Renal cortical epithelial cell (primary cell): ENCODE results near the gene ANGPT4. TPM values are rescaled to one million over a fixed set of nuclear protein-coding genes. Genes with fewer than 3 reads are reported as not detected.

Experiments used
- DNase-seq: peaks from one replicate; pipeline ENCODE4 v3.0.0-alpha.2; 2011; ENCODE audit warnings: low read depth
- total RNA-seq: library from RNA; depleted of rRNA; stranded (reverse); fragments of >200 nt; gene quantifications from 2 replicates; pipeline ENCODE4 v1.2.3, GENCODE V29; 2014

ANGPT4 gene
- total RNA-seq, 1 donor from 2014 or later: not detected

GRCh38 chr20:940926-941325 is 24.8 kb upstream of the ANGPT4 start:
- no peak for DNase-seq

- DNase-seq: no peak
These were observed 23.5 kb upstream of the ANGPT4 start for GRCh38 chr20:939606-940005.

GRCh38 chr20:934186-934840 is 18.2 kb upstream of the ANGPT4 start:
- DNase-seq: no peak

- DNase-seq: no peak
These were observed 16.9 kb upstream of the ANGPT4 start for GRCh38 chr20:933029-933428.

- DNase-seq: no peak
These were observed 15.3 kb upstream of the ANGPT4 start for GRCh38 chr20:931401-931800.

- no peak for DNase-seq
These were observed 10.5 kb upstream of the ANGPT4 start for GRCh38 chr20:926670-927069.

- DNase-seq: no peak
These were observed 9.4 kb upstream of the ANGPT4 start for GRCh38 chr20:925516-925915.

- peak; percentile 28 for DNase-seq
These were observed 8.5 kb upstream of the ANGPT4 start for GRCh38 chr20:924639-925038.

- DNase-seq: no peak
These were observed 6.6 kb upstream of the ANGPT4 start for GRCh38 chr20:922781-923180.

GRCh38 chr20:921068-921467 is 4.9 kb upstream of the ANGPT4 start:
- no peak for DNase-seq

- no peak for DNase-seq
These were observed 4.2 kb upstream of the ANGPT4 start for GRCh38 chr20:920311-920710.

GRCh38 chr20:919491-919916 is 3.4 kb upstream of the ANGPT4 start:
- no peak for DNase-seq

GRCh38 chr20:917416-917815 is 1.3 kb upstream of the ANGPT4 start:
- DNase-seq: no peak

- DNase-seq: no peak
These were observed 691 bp upstream of the ANGPT4 start for GRCh38 chr20:916825-917224.

GRCh38 chr20:914727-915498 is 1.2 kb downstream of the ANGPT4 start:
- no peak for DNase-seq

GRCh38 chr20:913306-913849 is 2.8 kb downstream of the ANGPT4 start:
- DNase-seq: no peak

GRCh38 chr20:911882-912600 is 4.1 kb downstream of the ANGPT4 start:
- DNase-seq: no peak

GRCh38 chr20:910870-911770 is 5.0 kb downstream of the ANGPT4 start:
- no peak for DNase-seq

- no peak for DNase-seq
These were observed 5.8 kb downstream of the ANGPT4 start for GRCh38 chr20:910132-910869.

- no peak for DNase-seq
These were observed 6.5 kb downstream of the ANGPT4 start for GRCh38 chr20:909641-910040.
